ENCODE measurements around the gene L3MBTL4. TPM values are rescaled to one million over a fixed set of nuclear protein-coding genes. Genes with fewer than 3 reads are reported as not detected.
A peak's percentile ranks its signal among the peaks of the same experiment; 100 is the strongest.

Gene L3MBTL4
- total and polyA plus RNA-seq, 8 donors: 5.7 to 13.9 (median 6.9) TPM

DNA sequence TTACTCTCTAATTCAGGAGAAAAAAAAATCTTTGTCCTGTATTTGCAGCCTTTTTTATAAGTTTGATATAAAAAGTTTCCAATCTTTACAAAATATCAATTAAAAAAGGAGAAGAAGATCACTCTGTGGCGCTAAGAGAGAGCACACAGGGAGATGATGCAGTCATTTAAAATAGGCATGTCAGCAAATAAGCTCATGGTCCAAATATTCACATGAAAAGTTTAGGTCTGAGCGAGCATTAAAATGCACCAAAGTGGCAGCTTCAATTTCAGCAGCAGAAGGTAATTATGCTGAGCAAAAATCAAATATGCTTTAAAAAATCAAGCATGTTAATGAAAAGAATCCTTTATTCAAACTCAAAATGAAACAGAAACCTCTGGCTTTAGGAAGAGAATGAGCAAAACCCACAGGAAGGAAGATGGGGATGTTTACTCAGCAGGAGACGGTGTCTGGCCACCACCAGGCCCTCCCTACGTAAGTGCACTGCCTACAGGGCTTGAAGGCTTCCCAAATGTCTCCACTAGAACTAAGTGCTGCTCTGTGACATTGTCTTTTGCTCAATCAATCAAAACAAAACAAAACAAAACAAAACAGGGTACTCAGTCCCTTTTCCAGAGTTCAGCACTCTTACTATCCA, 120.4 kb downstream of the L3MBTL4 start:
- H3K27ac ChIP-seq: peak overlapping the region; percentile 10 to 53
- no peaks in the 10 kb centered on the region for H3K27me3 ChIP-seq
- intact Hi-C loops (cut with DNase I): no loop called here
- H3K4me1 ChIP-seq: no peaks in the 10 kb centered on the region
- ATAC-seq (peak; percentile 79), DNase-seq (no peak)
- TF ChIP-seq, protein P1, sequence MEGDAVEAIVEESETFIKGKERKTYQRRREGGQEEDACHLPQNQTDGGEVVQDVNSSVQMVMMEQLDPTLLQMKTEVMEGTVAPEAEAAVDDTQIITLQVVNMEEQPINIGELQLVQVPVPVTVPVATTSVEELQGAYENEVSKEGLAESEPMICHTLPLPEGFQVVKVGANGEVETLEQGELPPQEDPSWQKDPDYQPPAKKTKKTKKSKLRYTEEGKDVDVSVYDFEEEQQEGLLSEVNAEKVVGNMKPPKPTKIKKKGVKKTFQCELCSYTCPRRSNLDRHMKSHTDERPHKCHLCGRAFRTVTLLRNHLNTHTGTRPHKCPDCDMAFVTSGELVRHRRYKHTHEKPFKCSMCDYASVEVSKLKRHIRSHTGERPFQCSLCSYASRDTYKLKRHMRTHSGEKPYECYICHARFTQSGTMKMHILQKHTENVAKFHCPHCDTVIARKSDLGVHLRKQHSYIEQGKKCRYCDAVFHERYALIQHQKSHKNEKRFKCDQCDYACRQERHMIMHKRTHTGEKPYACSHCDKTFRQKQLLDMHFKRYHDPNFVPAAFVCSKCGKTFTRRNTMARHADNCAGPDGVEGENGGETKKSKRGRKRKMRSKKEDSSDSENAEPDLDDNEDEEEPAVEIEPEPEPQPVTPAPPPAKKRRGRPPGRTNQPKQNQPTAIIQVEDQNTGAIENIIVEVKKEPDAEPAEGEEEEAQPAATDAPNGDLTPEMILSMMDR (IDR thresholded peaks at IDR 0.05): no peak
- H3K9me3 ChIP-seq: no peaks in the 10 kb centered on the region
- no peaks in the 10 kb centered on the region for H3K36me3 ChIP-seq
- H3K4me3 ChIP-seq: peak overlapping the region in 1 of 2 donors; percentile 14

DNA sequence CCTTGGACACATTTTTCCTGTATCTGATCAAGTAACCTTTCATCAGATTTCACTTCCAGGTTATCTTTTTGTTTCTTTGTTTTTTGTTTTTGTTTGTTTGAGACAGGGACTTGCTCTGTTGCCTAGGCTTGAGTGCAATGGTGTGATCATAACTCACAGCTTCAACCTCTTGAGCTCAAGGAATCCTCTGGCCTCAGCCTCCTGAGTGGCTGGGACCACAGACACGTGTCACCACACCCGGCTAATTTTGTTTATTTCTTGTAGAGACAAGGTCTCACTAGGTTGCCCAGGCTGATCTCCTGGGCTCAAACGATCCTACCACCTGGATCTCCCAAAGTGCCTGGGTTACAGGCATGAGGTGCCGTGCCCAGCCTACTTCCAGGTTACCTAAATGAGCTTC, 124.9 kb downstream of the L3MBTL4 start:
- no peaks in the 10 kb centered on the region for H3K36me3 ChIP-seq
- no peaks in the 10 kb centered on the region for H3K27me3 ChIP-seq
- no peak overlapping the region for H3K27ac ChIP-seq
- no peaks in the 10 kb centered on the region for H3K4me1 ChIP-seq
- ATAC-seq (no peak), DNase-seq (no peak)
- intact Hi-C loops (cut with DNase I): no loop called here
- no peak overlapping the region for H3K4me3 ChIP-seq
- TF ChIP-seq, protein P1 (IDR thresholded peaks at IDR 0.05): no peak
- no peaks in the 10 kb centered on the region for H3K9me3 ChIP-seq

DNA sequence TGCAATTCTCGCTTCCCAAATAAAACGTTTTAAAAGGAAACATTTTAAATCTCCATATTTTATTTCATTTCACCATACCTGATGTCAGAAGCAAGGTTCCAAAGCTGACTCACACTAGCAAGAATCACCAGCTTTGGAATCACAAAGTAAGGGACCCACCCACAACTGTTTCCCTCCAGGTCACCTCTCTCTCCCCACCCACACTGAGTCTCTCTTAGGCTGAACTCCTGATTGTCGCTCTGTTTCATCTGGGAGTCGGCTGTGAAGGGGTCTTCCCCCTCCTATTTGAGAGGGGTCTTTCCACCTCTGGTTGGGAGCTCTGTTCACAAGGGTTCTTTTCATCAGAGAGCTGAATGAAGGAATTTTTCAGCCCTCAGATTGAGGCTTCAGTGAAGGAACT, 128.1 kb downstream of the L3MBTL4 start:
- Histone ChIP-seq H3K9me3 (no peaks in the 10 kb centered on the region), H3K36me3 (peaks cover 0 to 5% of the 10 kb centered on the region in 2 donors), H3K27ac (no peak overlapping the region), H3K27me3 (no peaks in the 10 kb centered on the region), H3K4me3 (no peak overlapping the region), H3K4me1 (no peaks in the 10 kb centered on the region)
- intact Hi-C loops (cut with DNase I): no loop called here
- TF ChIP-seq, protein P1 (IDR thresholded peaks at IDR 0.05): no peak
- DNase-seq: no peak
- no peak for ATAC-seq

DNA sequence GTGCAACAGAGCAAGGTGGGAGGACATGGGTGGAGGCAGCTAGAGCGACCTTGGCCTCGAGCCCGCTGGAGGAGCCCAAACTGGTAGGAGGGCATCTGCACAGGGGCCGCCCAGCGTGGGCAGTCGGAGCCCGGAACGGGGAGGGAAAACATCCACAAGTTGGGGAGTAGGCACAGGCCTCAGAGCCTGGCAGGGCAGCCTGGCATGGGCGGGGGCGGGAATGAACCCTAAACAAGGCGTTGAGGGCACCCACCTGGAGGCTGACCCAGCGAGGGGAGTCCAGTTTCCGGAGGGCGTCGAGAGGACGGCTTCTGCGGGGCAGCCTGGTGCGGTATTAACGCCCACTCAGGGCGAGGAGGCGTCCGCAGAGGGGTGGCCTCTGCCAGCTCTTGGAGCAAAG, 129.9 kb downstream of the L3MBTL4 start:
- no peak overlapping the region for H3K4me3 ChIP-seq
- TF ChIP-seq, protein P1 (IDR thresholded peaks at IDR 0.05): no peak
- no peak for DNase-seq
- H3K27ac ChIP-seq: no peak overlapping the region
- H3K9me3 ChIP-seq: no peaks in the 10 kb centered on the region
- intact Hi-C loops (cut with DNase I): no loop called here
- no peaks in the 10 kb centered on the region for H3K27me3 ChIP-seq
- peaks cover 0 to 5% of the 10 kb centered on the region in 2 donors for H3K36me3 ChIP-seq
- no peak for ATAC-seq
- no peaks in the 10 kb centered on the region for H3K4me1 ChIP-seq

DNA sequence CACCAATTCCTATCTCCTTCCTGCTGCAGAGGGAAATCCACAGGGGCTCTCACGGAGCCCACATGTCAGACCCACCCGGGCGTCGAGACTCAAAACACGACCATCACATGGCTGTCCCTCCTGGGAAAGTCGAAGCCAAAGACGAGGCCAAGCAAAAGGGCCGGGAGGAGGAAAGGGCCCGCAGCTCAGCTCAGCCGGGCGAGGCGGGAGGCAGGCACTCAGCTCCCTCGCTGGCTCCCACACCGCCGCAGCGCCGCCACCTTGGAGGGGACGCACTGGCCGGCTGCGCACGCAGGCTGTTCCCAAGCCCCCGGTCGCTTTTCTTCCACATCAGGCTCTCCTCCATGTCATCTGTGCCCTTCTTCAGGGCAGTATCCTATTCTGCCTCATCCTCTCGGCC, 130.4 kb downstream of the L3MBTL4 start:
- Histone ChIP-seq H3K4me1 (no peaks in the 10 kb centered on the region), H3K9me3 (no peaks in the 10 kb centered on the region), H3K27ac (no peak overlapping the region), H3K4me3 (no peak overlapping the region), H3K36me3 (peaks cover 0 to 5% of the 10 kb centered on the region in 2 donors), H3K27me3 (no peaks in the 10 kb centered on the region)
- ATAC-seq (no peak), DNase-seq (no peak)
- TF ChIP-seq, protein P1 (IDR thresholded peaks at IDR 0.05): no peak
- intact Hi-C loops (cut with DNase I): no loop called here

Measured in left lung (tissue), 10 donors.